NOMO-1 (cell line): ENCODE measurements around the gene POP4.

Source experiments
- DNase-seq, 2 experiments: peaks; one replicate each; lab custom pipeline; 2025; ENCODE audit not compliant: unreplicated experiment in 2 of 2; lab: John Stamatoyannopoulos, UW

The POP4 gene

DNA sequence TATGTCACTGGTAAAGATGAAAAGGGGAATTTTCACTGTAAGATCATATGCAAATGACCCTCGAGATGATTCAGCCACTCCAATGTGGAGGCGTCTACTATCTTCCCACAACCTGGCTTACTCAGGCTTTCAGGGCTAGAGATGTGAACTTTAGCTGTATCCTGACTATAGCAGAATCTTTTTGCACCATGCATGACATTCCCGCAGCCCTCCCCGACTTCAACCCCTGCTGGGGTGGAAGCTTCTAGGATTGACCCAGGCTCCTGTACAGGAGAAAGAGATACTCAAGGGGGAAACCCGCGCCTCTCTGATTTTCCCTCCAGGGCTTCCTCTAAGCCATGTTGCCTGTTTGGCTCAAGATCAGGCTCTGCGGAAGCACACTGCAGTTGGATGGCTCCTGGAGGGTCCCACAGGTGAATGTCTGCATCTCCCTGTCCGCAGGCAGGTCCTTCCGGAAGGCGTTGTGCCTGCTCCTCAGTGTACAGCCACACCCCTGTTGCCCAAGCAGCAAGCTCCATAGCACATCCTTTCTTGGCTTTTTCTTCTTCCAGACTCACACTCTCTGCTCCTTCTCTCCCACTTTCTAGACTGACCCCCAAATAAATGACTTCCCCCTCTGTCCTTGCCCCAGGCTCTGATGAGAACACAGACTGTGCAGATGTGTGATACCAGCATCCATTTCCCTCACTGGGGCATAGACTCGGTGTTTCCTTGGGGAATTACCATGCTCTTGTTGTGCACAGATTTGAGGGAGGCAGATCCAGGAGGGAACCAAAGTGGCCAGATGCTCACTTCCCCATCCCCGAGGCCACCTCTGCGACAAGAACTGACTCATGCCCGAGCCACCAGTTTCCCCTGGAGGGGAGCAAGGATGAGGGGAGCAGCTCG, 29.1 kb upstream of the POP4 start:
- DNase-seq: no peak

GRCh38 chr19:29577649-29577963, 28.5 kb upstream of the POP4 start:
- no peak for DNase-seq

- DNase-seq: no peak
Measured at GRCh38 chr19:29578349-29578748, 27.7 kb upstream of the POP4 start.

DNA sequence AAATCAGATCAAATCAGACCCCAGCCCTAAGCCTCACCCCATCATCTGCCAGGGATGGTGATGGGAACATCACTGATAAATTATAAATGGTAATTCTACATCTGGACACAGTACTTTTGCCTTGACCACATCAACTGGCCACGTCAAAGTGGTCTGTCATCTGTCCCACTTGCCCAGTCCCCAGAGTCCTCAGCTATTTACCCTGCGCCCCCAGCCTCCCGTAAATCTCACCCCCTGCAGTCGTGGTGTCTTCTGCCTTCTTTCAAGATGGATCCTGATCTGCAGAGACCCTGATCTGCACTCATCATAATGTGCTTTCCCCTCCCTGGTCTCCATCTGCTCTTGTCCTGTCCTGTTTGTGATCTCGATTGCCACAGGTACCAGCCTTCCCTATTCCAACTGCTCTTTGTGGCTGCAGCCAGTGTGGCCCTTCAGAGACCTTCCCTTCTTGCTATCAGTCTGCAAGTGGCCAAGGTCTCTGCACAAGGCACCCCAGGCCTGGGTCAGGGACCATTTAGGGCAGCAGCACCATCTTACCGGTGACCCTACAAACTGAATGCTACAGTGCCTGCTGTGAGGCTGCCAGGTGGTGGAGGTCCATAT, 26.7 kb upstream of the POP4 start:
- no peak for DNase-seq

- DNase-seq: no peak
Measured at GRCh38 chr19:29581398-29581797, 24.7 kb upstream of the POP4 start.

DNA sequence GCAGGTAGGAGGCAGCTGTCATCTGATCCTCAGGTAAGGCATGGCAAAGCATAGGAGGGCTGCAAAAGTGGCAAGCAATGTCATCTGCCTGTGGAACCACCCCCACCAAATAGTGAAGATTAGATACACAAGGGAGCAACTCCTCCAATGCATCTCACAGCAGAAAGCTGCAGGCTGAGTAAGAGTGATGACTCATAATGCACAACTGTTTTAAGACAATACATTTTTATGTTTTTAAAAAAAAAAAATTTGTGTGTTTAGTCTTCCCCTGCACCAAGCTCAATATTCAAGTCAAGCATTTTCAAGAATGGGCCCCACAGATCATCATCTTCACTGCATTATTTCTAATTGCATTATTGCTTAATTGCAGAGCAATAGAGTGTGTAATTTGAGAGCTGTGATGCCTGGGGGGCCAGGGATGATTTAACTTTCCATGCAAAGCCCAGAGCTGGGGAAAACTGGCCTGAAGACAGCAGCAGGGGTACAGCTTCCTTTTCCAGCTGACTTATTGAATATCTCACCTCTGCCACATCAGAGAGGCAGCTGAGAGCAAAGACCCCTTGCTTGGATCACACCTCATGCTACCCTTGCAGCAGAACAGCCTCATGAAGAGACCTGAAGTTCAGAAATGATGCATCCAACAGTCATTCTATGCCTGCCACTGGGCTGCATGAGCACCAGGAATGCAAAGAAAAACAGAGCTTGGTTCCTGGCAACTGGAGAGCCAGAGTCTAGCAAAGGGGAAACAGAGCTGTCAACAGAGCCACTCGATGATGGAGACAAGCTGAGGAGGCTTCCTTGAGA, 22.7 kb upstream of the POP4 start:
- no peak for DNase-seq

DNA sequence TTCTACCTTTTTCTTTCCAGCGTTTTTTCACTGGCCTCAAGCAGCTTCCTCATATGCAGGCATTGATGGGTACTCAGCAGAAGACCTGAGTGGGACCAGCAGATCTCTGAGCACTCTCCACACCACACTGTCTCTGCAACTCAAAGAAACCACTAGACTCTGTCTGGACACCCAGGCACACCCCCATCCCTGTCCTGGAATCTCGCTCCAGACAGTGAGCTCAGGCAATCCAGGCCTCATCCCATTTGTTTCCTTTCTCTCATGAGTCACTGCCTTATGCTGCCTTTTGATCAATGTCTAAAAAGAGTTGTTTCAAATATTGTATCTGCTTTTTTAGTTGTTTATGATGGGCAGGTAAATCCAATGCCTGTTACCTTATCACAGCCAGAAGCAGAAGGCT, 19.7 kb upstream of the POP4 start:
- no peak for DNase-seq

DNA sequence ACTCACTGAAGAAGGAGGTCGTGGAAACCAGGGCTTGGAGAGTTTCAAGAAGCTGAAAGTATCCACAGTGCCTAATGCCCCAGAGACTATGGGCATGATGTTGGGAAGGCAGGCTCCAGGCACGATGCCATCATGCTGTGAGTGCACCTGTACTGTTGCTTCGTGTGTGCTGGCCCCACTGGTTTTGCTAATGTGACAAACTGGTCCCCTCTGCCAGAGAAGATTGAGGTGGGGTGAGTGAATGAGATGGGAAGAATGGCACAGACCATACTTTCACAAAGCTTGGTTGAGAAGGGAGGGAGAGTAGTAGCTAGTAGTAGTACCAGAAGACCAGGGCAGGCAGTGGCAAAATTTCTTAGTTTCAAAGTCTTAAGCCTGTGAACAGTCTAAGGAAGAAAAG, 19.0 kb upstream of the POP4 start:
- no peak for DNase-seq

- no peak for DNase-seq
Measured at GRCh38 chr19:29587518-29587986, 18.5 kb upstream of the POP4 start.

DNA sequence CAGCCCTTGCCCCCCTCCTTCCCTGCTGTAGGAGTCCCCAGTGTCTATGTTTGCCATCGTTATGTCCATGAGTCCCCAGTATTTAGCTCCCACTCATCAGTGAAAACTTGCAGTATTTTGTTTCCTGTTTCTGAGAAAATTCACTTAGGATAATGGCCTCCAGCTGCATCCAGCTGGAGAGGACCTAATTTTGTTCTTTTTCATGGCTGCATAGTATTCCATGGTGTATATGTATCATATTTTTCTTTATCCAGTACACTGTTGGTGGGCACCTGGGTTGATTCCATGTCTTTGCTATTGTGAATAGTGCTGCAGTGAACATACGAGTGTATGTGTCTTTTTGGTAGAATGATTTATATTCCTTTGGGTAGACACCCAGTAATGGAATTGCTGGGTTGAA, 18.0 kb upstream of the POP4 start:
- DNase-seq: no peak

GRCh38 chr19:29590278-29590677, 15.8 kb upstream of the POP4 start:
- no peak for DNase-seq

DNA sequence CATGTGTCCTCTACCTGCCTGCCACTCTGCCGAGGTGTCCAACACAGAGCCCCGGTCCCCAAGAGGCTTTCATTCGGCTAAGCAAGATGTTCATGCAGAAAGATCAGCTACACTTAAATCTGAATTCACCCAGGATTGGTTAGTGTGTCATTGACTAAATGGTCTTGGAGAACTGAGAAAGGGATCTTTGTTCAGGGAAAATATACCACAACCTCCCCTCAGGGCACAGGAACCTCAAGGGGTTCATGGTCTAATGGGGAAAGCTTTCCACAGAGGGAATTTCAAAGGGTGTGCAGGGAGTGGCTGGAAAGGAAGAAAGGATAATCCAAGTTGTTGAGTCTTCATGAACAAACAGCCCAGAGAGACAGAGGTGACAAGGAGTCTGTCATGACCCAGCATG, 14.4 kb upstream of the POP4 start:
- no peak for DNase-seq

DNA sequence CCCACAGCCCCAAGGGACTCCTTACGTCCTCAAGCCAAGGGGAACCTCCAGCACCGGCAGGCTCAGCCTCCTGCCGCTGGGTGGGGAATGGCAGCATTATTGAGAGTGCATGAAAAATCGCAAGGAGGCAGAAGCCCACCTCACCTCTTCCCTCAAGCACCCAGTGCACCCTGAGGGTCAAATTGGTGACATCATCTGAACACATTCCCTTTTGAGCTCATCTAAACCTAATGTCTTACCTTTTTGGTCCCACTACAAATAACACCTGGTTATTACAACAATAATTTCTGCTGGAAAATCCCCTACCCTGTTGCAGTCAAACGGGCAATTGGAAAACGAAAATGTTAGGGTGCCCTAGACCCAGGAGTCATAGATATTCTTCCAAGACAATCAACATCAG, 12.2 kb upstream of the POP4 start:
- DNase-seq: no peak

DNA sequence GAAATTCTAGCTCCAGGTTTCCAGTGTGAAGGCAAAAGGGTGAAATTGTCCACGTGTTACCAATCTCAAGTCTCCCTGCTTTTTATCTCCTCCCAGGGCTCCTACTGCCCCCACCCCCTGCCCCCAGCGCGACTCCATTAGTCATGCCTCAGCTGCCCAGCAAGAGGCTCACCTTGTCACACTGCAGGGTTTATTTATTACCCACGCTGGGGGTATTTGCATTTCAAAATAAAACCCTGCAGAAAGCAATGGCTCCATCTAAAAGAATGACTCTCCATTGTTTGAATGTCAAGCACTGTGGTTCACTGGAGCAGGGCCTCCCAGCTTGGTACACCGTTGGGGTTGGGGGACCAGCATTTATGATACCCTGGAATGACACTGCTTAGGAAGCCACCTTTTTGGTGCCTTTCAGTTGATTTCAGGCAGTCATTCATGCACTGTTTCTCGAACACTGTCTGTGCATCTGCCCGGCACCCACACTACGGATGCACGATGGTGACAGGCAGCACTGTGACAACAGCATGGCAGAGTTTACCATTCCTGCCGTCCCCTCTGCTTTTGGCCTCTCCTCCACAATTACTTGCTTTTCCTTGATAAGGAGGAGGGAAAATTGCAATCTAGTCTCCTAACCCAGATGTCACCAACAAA, 9.9 kb upstream of the POP4 start:
- no peak for DNase-seq

GRCh38 chr19:29596885-29597525, 9.1 kb upstream of the POP4 start:
- no peak for DNase-seq

- DNase-seq: no peak
Measured at GRCh38 chr19:29598036-29598435, 8.0 kb upstream of the POP4 start.

DNA sequence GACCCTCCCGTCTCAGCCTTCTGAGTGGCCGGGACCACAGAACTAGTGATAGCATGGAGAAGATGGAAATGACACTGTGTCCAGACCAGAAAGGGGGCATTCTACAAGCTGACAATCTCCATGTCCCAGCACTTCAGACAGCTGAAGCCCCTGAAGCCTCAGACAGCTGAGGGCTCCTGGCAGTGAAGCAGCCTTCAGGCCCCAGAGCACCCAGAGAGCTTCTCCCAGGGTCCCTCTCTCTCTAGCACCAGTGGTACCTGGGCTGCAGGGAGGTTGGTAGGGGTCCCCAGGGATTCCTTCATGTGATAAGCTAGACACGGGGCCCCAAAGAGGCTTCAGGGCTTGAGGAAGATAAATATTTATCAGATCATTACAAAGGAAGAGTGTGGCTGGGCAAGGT, 7.6 kb upstream of the POP4 start:
- DNase-seq: no peak

DNA sequence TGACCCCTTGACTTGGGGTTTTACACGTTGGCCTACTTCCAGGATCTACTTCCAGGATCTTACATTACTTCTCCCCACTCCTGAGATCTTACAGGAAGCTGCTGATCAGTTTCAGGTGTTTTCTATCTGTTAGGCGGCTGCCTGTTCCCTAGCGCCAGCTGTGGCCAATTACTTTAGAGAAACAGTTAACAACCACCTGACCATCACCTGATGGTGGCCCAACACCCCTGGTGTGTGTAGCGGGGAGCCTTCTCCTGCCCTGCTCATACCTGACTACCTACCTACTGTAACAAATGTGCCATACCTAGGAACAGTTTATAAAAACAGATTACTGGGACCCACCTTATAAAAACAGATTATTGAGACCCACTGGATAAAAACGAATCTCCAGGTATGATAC, 2.8 kb upstream of the POP4 start:
- no peak for DNase-seq

GRCh38 chr19:29606420-29606747, 301 bp downstream of the POP4 start:
- no peak for DNase-seq

DNA sequence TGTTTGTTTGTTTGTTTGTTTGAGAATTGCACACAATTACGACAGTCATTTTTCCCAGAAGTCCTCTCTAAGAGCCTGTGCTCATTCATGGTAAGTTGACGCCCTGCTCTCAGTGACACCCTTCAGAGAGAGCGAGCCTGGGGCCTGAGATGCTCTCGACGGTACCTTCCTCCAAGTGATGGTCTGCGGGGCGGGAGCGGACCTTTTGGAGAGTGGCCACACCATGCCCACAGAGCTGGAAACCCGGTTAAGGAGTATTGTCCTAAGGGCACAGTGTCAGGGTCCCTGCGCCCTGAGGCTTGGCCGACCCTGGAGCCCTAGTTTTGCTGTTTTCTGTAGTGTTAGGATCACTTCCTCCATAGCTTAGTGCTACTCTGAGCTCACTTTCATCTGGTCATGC, 3.6 kb downstream of the POP4 start:
- no peak for DNase-seq

DNA sequence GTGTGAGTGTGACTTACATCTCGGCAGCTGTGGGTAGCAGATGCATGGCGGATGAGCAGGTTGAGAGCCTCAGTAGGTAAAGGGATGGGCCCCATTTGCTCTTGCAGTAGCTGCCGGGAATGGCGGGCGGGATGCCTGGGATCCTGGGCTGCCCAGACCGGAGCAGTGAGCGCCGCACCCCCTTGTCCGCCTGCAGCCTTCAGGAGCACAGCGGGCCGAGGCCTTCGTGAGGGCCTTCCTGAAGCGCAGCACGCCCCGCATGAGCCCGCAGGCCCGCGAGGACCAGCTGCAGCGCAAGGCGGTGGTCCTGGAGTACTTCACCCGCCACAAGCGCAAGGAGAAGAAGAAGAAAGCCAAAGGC, 4.1 kb downstream of the POP4 start:
- DNase-seq: no peak
